Hepatocyte (in vitro differentiated cells): ENCODE measurements around the gene CORT.

ENCODE experiments used
- EZH2phosphoT487 ChIP-seq: fragments of 200-600 bp; sonication (generic); IDR thresholded peaks from one replicate; pipeline ENCODE4 v1.6.1; 2018; ENCODE audit warnings: antibody characterized with exemption, mild to moderate bottlenecking, low read depth, moderate library complexity; ENCODE audit not compliant: unreplicated experiment, severe bottlenecking
- TF ChIP-seq, protein P1 (sequence below): fragments of 200-600 bp; sonication (generic); IDR thresholded peaks from 2 replicates; pipeline ENCODE4 v1.5.1; 2016; ENCODE audit warnings: antibody characterized with exemption, mild to moderate bottlenecking; ENCODE audit not compliant: poor library complexity

DNA sequence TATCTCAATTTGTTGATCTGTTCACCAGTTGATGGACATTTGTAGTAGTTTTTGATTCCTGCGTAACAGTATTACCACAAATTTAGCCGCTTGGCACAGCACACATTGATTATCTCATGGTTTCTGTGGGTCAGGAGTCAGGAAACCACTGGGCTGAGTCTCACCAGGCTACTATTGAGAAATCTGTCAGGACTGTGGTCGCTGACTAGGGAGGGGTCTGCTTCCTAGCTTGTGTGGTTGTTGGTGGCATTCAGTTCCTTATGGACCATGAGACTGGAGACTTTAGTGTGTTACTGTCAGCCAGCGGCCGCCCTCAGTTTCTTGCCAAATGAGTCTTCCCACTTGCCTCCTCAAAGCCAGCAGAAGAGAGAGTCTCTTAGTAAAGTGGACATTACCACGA is 34.7 kb downstream of the CORT start:
- TF ChIP-seq, protein P1, sequence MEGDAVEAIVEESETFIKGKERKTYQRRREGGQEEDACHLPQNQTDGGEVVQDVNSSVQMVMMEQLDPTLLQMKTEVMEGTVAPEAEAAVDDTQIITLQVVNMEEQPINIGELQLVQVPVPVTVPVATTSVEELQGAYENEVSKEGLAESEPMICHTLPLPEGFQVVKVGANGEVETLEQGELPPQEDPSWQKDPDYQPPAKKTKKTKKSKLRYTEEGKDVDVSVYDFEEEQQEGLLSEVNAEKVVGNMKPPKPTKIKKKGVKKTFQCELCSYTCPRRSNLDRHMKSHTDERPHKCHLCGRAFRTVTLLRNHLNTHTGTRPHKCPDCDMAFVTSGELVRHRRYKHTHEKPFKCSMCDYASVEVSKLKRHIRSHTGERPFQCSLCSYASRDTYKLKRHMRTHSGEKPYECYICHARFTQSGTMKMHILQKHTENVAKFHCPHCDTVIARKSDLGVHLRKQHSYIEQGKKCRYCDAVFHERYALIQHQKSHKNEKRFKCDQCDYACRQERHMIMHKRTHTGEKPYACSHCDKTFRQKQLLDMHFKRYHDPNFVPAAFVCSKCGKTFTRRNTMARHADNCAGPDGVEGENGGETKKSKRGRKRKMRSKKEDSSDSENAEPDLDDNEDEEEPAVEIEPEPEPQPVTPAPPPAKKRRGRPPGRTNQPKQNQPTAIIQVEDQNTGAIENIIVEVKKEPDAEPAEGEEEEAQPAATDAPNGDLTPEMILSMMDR, result no peak
- TF ChIP-seq EZH2phosphoT487, result no peak
